GM23338 (cell line): ENCODE data around the gene PTPRN2. TPM values are rescaled to one million over a fixed set of nuclear protein-coding genes. Genes with fewer than 3 reads are reported as not detected.

Experiments used
- ATAC-seq: fragments of 200-7000 bp; cut with Tn5 transposase; 3 replicates; pipeline ENCODE4 v1.9.1; 2020
- DNase-seq: peaks from one replicate; pipeline ENCODE4 v3.0.0-alpha.2; 2015; ENCODE audit warnings: low spot score
- H2AFZ ChIP-seq: fragments of 200-600 bp; sonication (generic); 2 replicates; pipeline ENCODE4 v1.8.0; 2016; ENCODE audit warnings: antibody characterized with exemption, mild to moderate bottlenecking, moderate library complexity
- H3F3A ChIP-seq: fragments of 200-600 bp; sonication (generic); replicated peaks from 2 replicates; pipeline ENCODE4 v1.8.0; 2017; ENCODE audit warnings: antibody characterized with exemption, mixed run types, low read depth
- H3K27ac ChIP-seq: fragments of 200-600 bp; sonication (generic); 2 replicates; pipeline ENCODE4 v1.6.1; 2016; ENCODE audit warnings: low read depth
- H3K27me3 ChIP-seq: fragments of 200-600 bp; sonication (generic); 2 replicates; pipeline ENCODE4 v1.8.0; 2016; ENCODE audit warnings: mild to moderate bottlenecking, mixed run types, moderate library complexity; ENCODE audit not compliant: insufficient read depth
- H3K36me3 ChIP-seq: fragments of 200-600 bp; sonication (generic); 2 replicates; pipeline ENCODE4 v1.8.0; 2016; ENCODE audit warnings: mild to moderate bottlenecking; ENCODE audit not compliant: insufficient read depth
- H3K4me1 ChIP-seq: fragments of 200-600 bp; sonication (generic); 2 replicates; pipeline ENCODE4 v1.8.0; 2016; ENCODE audit warnings: mild to moderate bottlenecking, moderate library complexity; ENCODE audit not compliant: insufficient read depth
- H3K4me2 ChIP-seq: fragments of 200-600 bp; sonication (generic); 2 replicates; pipeline ENCODE4 v1.7.1; 2017; ENCODE audit warnings: mixed run types
- H3K4me3 ChIP-seq: fragments of 200-600 bp; sonication (generic); 2 replicates; pipeline ENCODE4 v1.6.1; 2016; ENCODE audit warnings: mixed run types
- H3K79me2 ChIP-seq: fragments of 200-600 bp; sonication (generic); replicated peaks from 2 replicates; pipeline ENCODE4 v1.8.0; 2017; ENCODE audit warnings: mild to moderate bottlenecking; ENCODE audit not compliant: insufficient read depth
- H3K9me2 ChIP-seq: fragments of 200-600 bp; sonication (generic); 2 replicates; pipeline ENCODE4 v1.8.0; 2017; ENCODE audit not compliant: insufficient read depth
- H4K20me1 ChIP-seq: fragments of 200-600 bp; sonication (generic); replicated peaks from 2 replicates; pipeline ENCODE4 v1.8.0; 2017; ENCODE audit warnings: mild to moderate bottlenecking; ENCODE audit not compliant: insufficient read depth
- H3K27ac Mint-ChIP-seq: 2 replicates; pipeline ENCODE4 v1.8.0; 2020; ENCODE audit warnings: inconsistent platforms, mild to moderate bottlenecking, moderate library complexity, mixed read lengths
- H3K27me3 Mint-ChIP-seq: 3 replicates; pipeline ENCODE4 v1.8.0; 2022; ENCODE audit warnings: low read depth, mild to moderate bottlenecking, moderate library complexity, mixed read lengths, inconsistent platforms; ENCODE audit not compliant: insufficient read depth, poor library complexity
- H3K36me3 Mint-ChIP-seq: 3 replicates; pipeline ENCODE4 v1.8.0; 2021; ENCODE audit warnings: low read depth, mild to moderate bottlenecking, inconsistent platforms, moderate library complexity, mixed read lengths
- H3K4me1 Mint-ChIP-seq: 3 replicates; pipeline ENCODE4 v1.8.0; 2020; ENCODE audit warnings: mild to moderate bottlenecking, inconsistent platforms, mixed read lengths
- H3K4me3 Mint-ChIP-seq: 3 replicates; pipeline ENCODE4 v1.8.0; 2021; ENCODE audit warnings: moderate library complexity, mild to moderate bottlenecking, inconsistent platforms, mixed read lengths
- H3K9me3 Mint-ChIP-seq: 3 replicates; pipeline ENCODE4 v1.8.0; 2020; ENCODE audit warnings: moderate library complexity, mild to moderate bottlenecking, inconsistent platforms, mixed read lengths
- CREB1 ChIP-seq: fragments of 250-450 bp; sonication (Bioruptor Pico); IDR thresholded peaks from 2 replicates; pipeline ENCODE4 v1.5.0; 2020; ENCODE audit warnings: low read depth, mild to moderate bottlenecking, moderate library complexity
- CTCF ChIP-seq, 2 experiments: fragments of 200-600 bp in 1 of 2; sonication (generic) in 1 of 2; conservative IDR thresholded peaks; 2 replicates each; pipeline versions ENCODE4 v1.5.1 to v1.6.1; 2016 to 2017; ENCODE audit warnings: antibody characterized with exemption in 2 of 2, low read depth in 2 of 2, mild to moderate bottlenecking in 2 of 2, moderate library complexity in 1 of 2
- ETS1 ChIP-seq: IDR thresholded peaks from 2 replicates; pipeline ENCODE4 v1.6.1; 2016; ENCODE audit warnings: antibody characterized with exemption
- EZH2 ChIP-seq: fragments of 200-600 bp; sonication (generic); IDR thresholded peaks from one replicate; pipeline ENCODE4 v1.8.0; 2017; ENCODE audit warnings: antibody characterized with exemption, mild to moderate bottlenecking, low read depth; ENCODE audit not compliant: unreplicated experiment
- EZH2phosphoT487 ChIP-seq: fragments of 200-600 bp; sonication (generic); IDR thresholded peaks from one replicate; pipeline ENCODE4 v1.8.1; 2018; ENCODE audit warnings: antibody characterized with exemption; ENCODE audit not compliant: unreplicated experiment
- JUNB ChIP-seq: IDR thresholded peaks from one replicate; pipeline ENCODE4 v1.6.1; 2016; ENCODE audit warnings: antibody characterized with exemption; ENCODE audit not compliant: unreplicated experiment
- NANOG ChIP-seq: IDR thresholded peaks from 2 replicates; pipeline ENCODE4 v1.6.1; 2016; ENCODE audit warnings: antibody characterized with exemption, borderline replicate concordance
- POLR2AphosphoS5 ChIP-seq: IDR thresholded peaks from 2 replicates; pipeline ENCODE4 v1.6.1; 2016; ENCODE audit warnings: antibody characterized with exemption, low read depth
- REST ChIP-seq: IDR thresholded peaks from one replicate; pipeline ENCODE4 v1.6.1; 2018; ENCODE audit warnings: antibody characterized with exemption; ENCODE audit not compliant: unreplicated experiment
- ZNF114 ChIP-seq: fragments of 250-450 bp; sonication (Bioruptor Pico); IDR thresholded peaks from 2 replicates; pipeline ENCODE4 v1.5.0; 2020; ENCODE audit warnings: mild to moderate bottlenecking, moderate library complexity
- polyA plus RNA-seq: library from polyadenylated mRNA; unstranded; fragments of >200 nt; fragmentation: Nextera tagmentation; extraction: Ambion mirVana; gene quantifications from 2 replicates; pipeline ENCODE4 v1.2.1, GENCODE V29; 2016
- total RNA-seq: library from RNA; depleted of rRNA; stranded (reverse); fragments of >200 nt; shearing (Covaris generic); gene quantifications from 2 replicates; pipeline ENCODE4 v1.2.3, GENCODE V29; 2014

Gene PTPRN2
- total and polyA plus RNA-seq, 2 experiments from 2014 or later = 0.87 to 4.0 TPM

- no peak for TF ChIP-seq REST
- TF ChIP-seq ETS1 = no peak
- no peak for TF ChIP-seq NANOG
- no peak for TF ChIP-seq CTCF (conservative IDR thresholded peaks at IDR 0.05; ENCODE audit: low read depth in 2 of 2)
- TF ChIP-seq ZNF114 (CRISPR knock-in tag) = no peak
- TF ChIP-seq EZH2 = no peak
- no peak for TF ChIP-seq JUNB
- TF ChIP-seq CREB1 (CRISPR knock-in tag) = no peak
Observed at GRCh38 chr7:158314394-158314793, 273.2 kb downstream of the PTPRN2 start (continued).

- H3K27ac Mint-ChIP-seq = no peak overlapping the region
- H3K4me1 Mint-ChIP-seq = no peaks in the 10 kb centered on the region
- Histone ChIP-seq H4K20me1 (no peaks in the 10 kb centered on the region), H3K27me3 (no peaks in the 10 kb centered on the region), H3F3A (0 out of 2 replicates have a peak, but pooled peaks cover 7% of the 10 kb centered on the region), H3K36me3 (no peaks in the 10 kb centered on the region), H3K9me2 (no peaks in the 10 kb centered on the region), H3K4me3 (no peak overlapping the region), H3K79me2 (no peaks in the 10 kb centered on the region), H3K4me2 (no peak overlapping the region), H3K27ac (no peak overlapping the region), H2AFZ (no peak overlapping the region), H3K4me1 (no peaks in the 10 kb centered on the region)
- H3K4me3 Mint-ChIP-seq = no peak overlapping the region
- no peak for DNase-seq
- peaks cover 7% of the 10 kb centered on the region for H3K27me3 Mint-ChIP-seq
- peaks cover 54% of the 10 kb centered on the region for H3K36me3 Mint-ChIP-seq
- peaks cover 87% of the 10 kb centered on the region for H3K9me3 Mint-ChIP-seq
- ATAC-seq = no peak
- TF ChIP-seq EZH2phosphoT487 (no peak), REST (no peak), JUNB (no peak), ZNF114 (CRISPR knock-in tag) (no peak), POLR2AphosphoS5 (no peak), CTCF (conservative IDR thresholded peaks at IDR 0.05; ENCODE audit: low read depth in 2 of 2) (no peak), NANOG (no peak), EZH2 (no peak)
Observed at GRCh38 chr7:158313931-158314330, 273.7 kb downstream of the PTPRN2 start.
